RPMI7951 (cell line): ENCODE measurements around the gene DGCR8. TPM values are rescaled to one million over a fixed set of nuclear protein-coding genes. Genes with fewer than 3 reads are reported as not detected.

ENCODE experiments used
- DNase-seq: peaks from one replicate; pipeline ENCODE4 v3.0.0-alpha.2; 2012; ENCODE audit warnings: low read depth
- total RNA-seq: library from RNA; depleted of rRNA; stranded (reverse); fragments of >200 nt; shearing (Covaris generic); gene quantifications from 2 replicates; pipeline ENCODE4 v1.2.3, GENCODE V29; 2014

DGCR8 gene
- total RNA-seq, 1 experiment from 2014 or later, result 9.9 TPM

GRCh38 chr22:20052309-20053259, 27.5 kb upstream of the DGCR8 start:
- DNase-seq, result no peak

- no peak for DNase-seq
These were observed 26.5 kb upstream of the DGCR8 start for GRCh38 chr22:20053407-20054033.

GRCh38 chr22:20054034-20054427, 26.0 kb upstream of the DGCR8 start:
- DNase-seq, result no peak

- DNase-seq, result no peak
These were observed 25.6 kb upstream of the DGCR8 start for GRCh38 chr22:20054485-20054884.

- DNase-seq, result no peak
These were observed 24.9 kb upstream of the DGCR8 start for GRCh38 chr22:20055144-20055543.

GRCh38 chr22:20055654-20056053, 24.4 kb upstream of the DGCR8 start:
- no peak for DNase-seq

- DNase-seq, result no peak
These were observed 23.9 kb upstream of the DGCR8 start for GRCh38 chr22:20056161-20056560.

GRCh38 chr22:20056696-20057386, 23.2 kb upstream of the DGCR8 start:
- DNase-seq, result no peak

GRCh38 chr22:20057596-20058268, 22.3 kb upstream of the DGCR8 start:
- no peak for DNase-seq

- no peak for DNase-seq
These were observed 20.9 kb upstream of the DGCR8 start for GRCh38 chr22:20058989-20059770.

GRCh38 chr22:20060700-20061480, 19.2 kb upstream of the DGCR8 start:
- no peak for DNase-seq

GRCh38 chr22:20061481-20061861, 18.6 kb upstream of the DGCR8 start:
- peak; percentile 4 for DNase-seq

- DNase-seq, result no peak
These were observed 17.8 kb upstream of the DGCR8 start for GRCh38 chr22:20062043-20062765.

- peak; percentile 91 for DNase-seq
These were observed 17.3 kb upstream of the DGCR8 start for GRCh38 chr22:20062766-20063083.

- no peak for DNase-seq
These were observed 16.5 kb upstream of the DGCR8 start for GRCh38 chr22:20063271-20064139.

GRCh38 chr22:20064140-20064480, 15.9 kb upstream of the DGCR8 start:
- DNase-seq, result no peak

- no peak for DNase-seq
These were observed 15.3 kb upstream of the DGCR8 start for GRCh38 chr22:20064545-20065262.

- no peak for DNase-seq
These were observed 14.0 kb upstream of the DGCR8 start for GRCh38 chr22:20065896-20066616.
